Activated CD4-positive, alpha-beta T cell treated with anti-CD3 and anti-CD28 coated beads, Interleukin-10, Interleukin-2, amounts not matched to agents 100 ng/mL and 50 ng/mL, durations not matched to agents 16 hours and 8 hours (primary cell): Measurements from ENCODE around the gene SH3PXD2A.
"Not testable (repeated sequence)": the region's sequence is repeated elsewhere in the genome, so short reads cannot be mapped to it uniquely, and the experiment has no call there.

Experiments used
- DNase-seq: peaks from one replicate; pipeline ENCODE4 v3.0.0-alpha.2; 2020

SH3PXD2A gene

DNA sequence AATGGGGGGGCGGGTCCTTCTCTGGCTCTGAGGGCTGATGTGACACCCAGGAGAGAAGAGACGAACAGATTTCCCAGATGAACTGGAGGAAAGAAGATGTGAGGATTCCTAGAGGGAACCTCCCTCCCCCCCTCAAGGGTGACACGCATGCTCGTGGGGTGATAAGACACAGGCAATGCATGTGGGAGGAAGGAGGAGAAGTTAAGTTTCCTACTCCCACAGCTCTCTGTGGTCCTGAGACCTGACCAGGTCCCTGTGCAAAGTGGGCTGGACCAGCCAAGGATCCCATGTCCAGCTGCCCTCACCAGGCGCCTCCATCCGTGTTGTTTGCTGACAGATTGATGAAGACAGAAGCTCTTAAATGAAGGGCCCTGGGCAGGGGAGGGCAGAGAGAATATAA is 112.6 kb downstream of the SH3PXD2A start:
- DNase-seq, result no peak

GRCh38 chr10:103740611-103741010 is 114.8 kb downstream of the SH3PXD2A start:
- DNase-seq, result no peak

- no peak for DNase-seq
Measured at GRCh38 chr10:103739039-103739764, 116.2 kb downstream of the SH3PXD2A start.

DNA sequence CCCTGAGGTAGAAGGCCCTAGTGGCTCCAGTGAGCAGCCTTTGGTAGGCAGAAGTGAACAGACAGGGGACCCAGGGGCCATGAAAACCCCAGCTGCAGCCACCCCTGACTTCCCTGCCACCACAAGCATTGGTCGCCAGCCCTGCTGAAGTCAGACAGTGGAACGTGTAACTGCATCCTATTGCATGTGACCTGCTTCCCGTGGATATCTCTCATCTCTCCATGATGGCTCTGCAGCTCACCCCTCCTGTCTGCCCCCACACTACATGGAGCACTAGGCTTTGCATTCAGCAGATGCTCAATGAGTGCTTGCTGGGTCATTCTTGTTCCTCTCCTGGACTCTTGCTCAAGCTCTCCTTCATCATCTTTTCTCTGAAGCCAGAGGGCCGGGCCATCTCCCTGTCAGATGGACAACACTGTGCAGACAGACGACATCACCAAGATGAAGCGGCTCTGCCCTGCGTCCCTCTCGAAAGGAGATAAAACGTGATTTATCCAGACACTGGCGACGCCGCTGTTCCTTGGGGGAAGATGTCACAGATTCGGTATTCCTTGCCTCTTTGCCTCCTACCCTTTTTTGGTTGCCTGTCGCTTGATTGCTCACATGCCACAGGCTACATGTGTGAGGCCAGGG is 117.5 kb downstream of the SH3PXD2A start:
- DNase-seq, result no peak

- DNase-seq, result peak; percentile 39
Measured at GRCh38 chr10:103736763-103737162, 118.6 kb downstream of the SH3PXD2A start.

- DNase-seq, result no peak
Measured at GRCh38 chr10:103736044-103736443, 119.3 kb downstream of the SH3PXD2A start.

- no peak for DNase-seq
Measured at GRCh38 chr10:103734731-103735130, 120.6 kb downstream of the SH3PXD2A start.

- DNase-seq, result no peak
Measured at GRCh38 chr10:103733045-103733419, 122.3 kb downstream of the SH3PXD2A start.

GRCh38 chr10:103732339-103733044 is 122.9 kb downstream of the SH3PXD2A start:
- DNase-seq, result no peak

GRCh38 chr10:103731609-103732270 is 123.6 kb downstream of the SH3PXD2A start:
- no peak for DNase-seq

GRCh38 chr10:103731026-103731425 is 124.3 kb downstream of the SH3PXD2A start:
- not testable (repeated sequence) for DNase-seq

GRCh38 chr10:103729851-103730250 is 125.5 kb downstream of the SH3PXD2A start:
- DNase-seq, result no peak

- no peak for DNase-seq
Measured at GRCh38 chr10:103727991-103728689, 127.2 kb downstream of the SH3PXD2A start.

DNA sequence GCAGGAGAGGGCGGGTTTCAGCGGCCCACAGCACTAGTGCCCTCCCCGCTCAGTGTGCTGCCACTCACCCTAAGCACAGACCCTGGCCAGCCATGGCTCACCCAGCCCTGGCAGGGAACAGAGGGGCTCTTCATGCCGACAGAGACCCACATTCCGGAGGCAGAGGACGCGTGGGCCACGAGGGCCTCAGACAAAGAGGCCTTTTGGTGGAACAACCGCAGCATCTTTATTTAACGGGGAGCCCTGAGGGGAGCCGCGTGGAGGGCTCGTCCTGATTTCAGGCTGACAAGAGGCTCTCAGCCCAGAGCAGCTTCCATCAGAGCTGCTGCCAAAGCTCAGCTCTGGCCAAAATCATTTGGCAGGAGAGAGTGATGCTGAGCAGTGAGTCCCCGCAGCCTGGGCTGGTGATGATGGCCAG is 127.8 kb downstream of the SH3PXD2A start:
- no peak for DNase-seq

DNA sequence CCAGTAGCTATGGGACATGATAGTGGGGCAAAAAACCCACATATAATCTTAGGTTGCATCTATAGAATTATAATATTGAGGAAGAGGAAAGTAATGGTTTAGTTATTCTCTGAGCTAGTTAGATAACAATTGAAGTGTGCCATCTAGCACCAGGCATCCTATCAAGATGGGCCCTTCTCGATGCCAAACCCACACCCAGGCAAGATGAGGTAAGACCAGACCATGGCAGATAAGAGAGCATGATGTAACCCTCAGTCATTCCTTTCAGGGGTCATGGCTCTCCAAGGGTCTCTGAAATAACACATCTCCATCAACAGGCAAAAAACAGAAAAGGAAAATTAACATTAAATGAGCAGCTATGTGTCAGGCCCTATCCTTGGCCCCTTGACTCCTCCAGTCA is 128.7 kb downstream of the SH3PXD2A start:
- DNase-seq, result no peak

- no peak for DNase-seq
Measured at GRCh38 chr10:103725242-103725641, 130.1 kb downstream of the SH3PXD2A start.

GRCh38 chr10:103724771-103725170 is 130.6 kb downstream of the SH3PXD2A start:
- no peak for DNase-seq

DNA sequence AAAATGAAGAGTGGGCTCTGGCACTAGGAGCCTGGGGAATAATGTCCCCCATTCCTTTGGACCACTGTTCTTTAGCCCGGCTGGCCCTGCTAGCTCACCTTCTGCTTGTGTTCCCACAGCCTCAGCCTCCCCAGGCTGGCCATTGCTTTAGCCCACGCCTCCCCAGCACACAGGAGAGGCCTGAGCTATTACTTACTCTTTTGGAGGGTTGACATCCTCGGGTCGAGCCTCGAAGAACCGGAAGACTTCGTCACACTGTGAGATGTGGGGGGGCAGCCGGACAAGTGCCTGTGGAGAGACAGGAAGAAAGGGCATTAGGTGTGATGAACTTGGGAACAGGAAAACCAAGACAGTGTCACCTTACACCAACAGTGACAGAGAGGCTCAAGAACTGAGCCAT is 131.3 kb downstream of the SH3PXD2A start:
- no peak for DNase-seq

GRCh38 chr10:103723557-103723956 is 131.8 kb downstream of the SH3PXD2A start:
- DNase-seq, result no peak

- no peak for DNase-seq
Measured at GRCh38 chr10:103722632-103723031, 132.7 kb downstream of the SH3PXD2A start.

- DNase-seq, result no peak
Measured at GRCh38 chr10:103720964-103721335, 134.4 kb downstream of the SH3PXD2A start.

DNA sequence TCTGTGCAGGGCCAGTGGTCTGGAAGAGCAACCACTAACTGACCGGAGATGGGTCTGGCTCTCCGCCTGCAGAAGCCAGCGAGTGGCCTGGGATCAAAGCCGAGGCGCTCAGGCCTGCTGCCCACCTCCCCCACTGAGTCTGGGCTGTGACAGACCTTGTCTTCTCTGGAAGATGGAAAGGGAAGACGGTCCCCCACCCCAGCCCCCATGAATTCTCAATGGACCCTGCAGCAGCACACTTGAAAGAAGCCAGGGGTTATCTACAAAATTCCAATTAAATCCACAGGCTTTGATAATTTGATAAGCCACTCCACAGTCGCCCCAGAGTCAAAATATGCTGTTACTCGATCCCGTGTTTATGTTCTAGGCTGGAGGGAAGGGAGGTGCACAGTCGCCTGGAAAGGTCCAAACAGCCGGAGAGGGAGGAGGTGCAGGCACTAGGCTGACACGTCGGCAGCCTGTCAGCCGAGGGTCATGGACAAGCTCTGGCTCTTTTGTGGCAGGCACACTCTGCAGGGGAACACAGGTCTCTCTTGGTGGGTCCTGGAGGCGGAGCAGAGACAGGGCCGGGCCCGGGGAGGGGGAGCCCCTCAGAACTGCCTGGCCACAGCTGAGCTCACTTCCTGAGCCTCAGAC is 134.9 kb downstream of the SH3PXD2A start:
- DNase-seq, result no peak
